KMS-11 (cell line): ENCODE data around the gene RBM20.

Source experiments
- H2AFZ ChIP-seq: fragments of 200-600 bp; sonication (generic); 2 replicates; pipeline ENCODE4 v1.6.1; 2016; ENCODE audit warnings: antibody characterized with exemption, mixed run types, low read depth
- H3K27ac ChIP-seq: fragments of 200-600 bp; sonication (generic); 2 replicates; pipeline ENCODE4 v1.6.1; 2016; ENCODE audit warnings: mild to moderate bottlenecking, mixed run types
- H3K27me3 ChIP-seq: fragments of 200-600 bp; sonication (generic); 2 replicates; pipeline ENCODE4 v1.6.1; 2017; ENCODE audit warnings: mild to moderate bottlenecking, low read depth, mixed run types, moderate library complexity; ENCODE audit not compliant: insufficient read depth
- H3K36me3 ChIP-seq: fragments of 200-600 bp; sonication (generic); 2 replicates; pipeline ENCODE4 v1.6.1; 2017; ENCODE audit warnings: mild to moderate bottlenecking, mixed run types; ENCODE audit not compliant: insufficient read depth
- H3K4me1 ChIP-seq: fragments of 200-600 bp; sonication (generic); 2 replicates; pipeline ENCODE4 v1.6.1; 2016; ENCODE audit warnings: mild to moderate bottlenecking, low read depth, mixed run types; ENCODE audit not compliant: poor library complexity, severe bottlenecking
- H3K4me2 ChIP-seq: fragments of 200-600 bp; sonication (generic); 2 replicates; pipeline ENCODE4 v1.7.0; 2016; ENCODE audit warnings: mild to moderate bottlenecking, mixed run types
- H3K4me3 ChIP-seq: fragments of 200-600 bp; sonication (generic); IDR thresholded peaks from 2 replicates; pipeline ENCODE4 v1.6.1; 2017; ENCODE audit warnings: low read depth, low read length, mixed read lengths; ENCODE audit not compliant: insufficient read depth
- H3K79me2 ChIP-seq: fragments of 200-600 bp; sonication (generic); 2 replicates; pipeline ENCODE4 v1.6.1; 2016; ENCODE audit warnings: low read depth, mixed run types; ENCODE audit not compliant: insufficient read depth
- H3K9ac ChIP-seq: fragments of 200-600 bp; sonication (generic); 2 replicates; pipeline ENCODE4 v1.6.1; 2016; ENCODE audit warnings: mild to moderate bottlenecking, mixed run types
- H4K20me1 ChIP-seq: fragments of 200-600 bp; sonication (generic); 2 replicates; pipeline ENCODE4 v1.6.1; 2016; ENCODE audit warnings: mild to moderate bottlenecking, mixed run types; ENCODE audit not compliant: insufficient read depth
- TF ChIP-seq, protein P1 (sequence below): fragments of 200-600 bp; sonication (generic); conservative IDR thresholded peaks from 2 replicates; pipeline ENCODE4 v1.6.1; 2017; ENCODE audit warnings: low read depth, mild to moderate bottlenecking, antibody characterized with exemption, low read length, moderate library complexity, mixed read lengths

RBM20 gene

DNA sequence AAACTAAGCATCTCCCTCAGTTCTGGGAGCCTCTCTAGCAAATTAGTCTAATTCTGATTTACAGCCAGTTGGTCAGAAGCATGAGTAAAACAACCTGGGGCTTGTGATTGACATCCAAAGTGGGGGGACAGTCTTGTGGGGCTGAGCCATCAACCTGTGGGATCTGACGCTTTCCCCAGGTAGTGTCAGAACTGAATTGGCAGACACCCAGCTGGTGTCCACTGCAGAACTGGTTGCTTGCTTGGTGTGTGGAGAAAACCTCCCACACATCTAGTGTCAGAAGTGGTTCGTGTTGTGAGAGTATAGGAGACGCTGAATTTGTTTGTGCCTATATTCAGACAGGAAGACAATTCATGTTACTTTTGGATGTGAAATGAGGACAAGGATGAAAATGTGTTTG lies 135.4 kb downstream of the RBM20 start:
- Histone ChIP-seq H3K4me3 (no peak overlapping the region), H3K9ac (no peak overlapping the region), H3K4me1 (peaks cover 10% of the 10 kb centered on the region), H3K27ac (no peak overlapping the region), H3K27me3 (no peaks in the 10 kb centered on the region), H4K20me1 (no peaks in the 10 kb centered on the region), H2AFZ (no peak overlapping the region), H3K4me2 (no peak overlapping the region), H3K79me2 (no peaks in the 10 kb centered on the region), H3K36me3 (no peaks in the 10 kb centered on the region)
- TF ChIP-seq, protein P1, sequence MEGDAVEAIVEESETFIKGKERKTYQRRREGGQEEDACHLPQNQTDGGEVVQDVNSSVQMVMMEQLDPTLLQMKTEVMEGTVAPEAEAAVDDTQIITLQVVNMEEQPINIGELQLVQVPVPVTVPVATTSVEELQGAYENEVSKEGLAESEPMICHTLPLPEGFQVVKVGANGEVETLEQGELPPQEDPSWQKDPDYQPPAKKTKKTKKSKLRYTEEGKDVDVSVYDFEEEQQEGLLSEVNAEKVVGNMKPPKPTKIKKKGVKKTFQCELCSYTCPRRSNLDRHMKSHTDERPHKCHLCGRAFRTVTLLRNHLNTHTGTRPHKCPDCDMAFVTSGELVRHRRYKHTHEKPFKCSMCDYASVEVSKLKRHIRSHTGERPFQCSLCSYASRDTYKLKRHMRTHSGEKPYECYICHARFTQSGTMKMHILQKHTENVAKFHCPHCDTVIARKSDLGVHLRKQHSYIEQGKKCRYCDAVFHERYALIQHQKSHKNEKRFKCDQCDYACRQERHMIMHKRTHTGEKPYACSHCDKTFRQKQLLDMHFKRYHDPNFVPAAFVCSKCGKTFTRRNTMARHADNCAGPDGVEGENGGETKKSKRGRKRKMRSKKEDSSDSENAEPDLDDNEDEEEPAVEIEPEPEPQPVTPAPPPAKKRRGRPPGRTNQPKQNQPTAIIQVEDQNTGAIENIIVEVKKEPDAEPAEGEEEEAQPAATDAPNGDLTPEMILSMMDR: no peak

DNA sequence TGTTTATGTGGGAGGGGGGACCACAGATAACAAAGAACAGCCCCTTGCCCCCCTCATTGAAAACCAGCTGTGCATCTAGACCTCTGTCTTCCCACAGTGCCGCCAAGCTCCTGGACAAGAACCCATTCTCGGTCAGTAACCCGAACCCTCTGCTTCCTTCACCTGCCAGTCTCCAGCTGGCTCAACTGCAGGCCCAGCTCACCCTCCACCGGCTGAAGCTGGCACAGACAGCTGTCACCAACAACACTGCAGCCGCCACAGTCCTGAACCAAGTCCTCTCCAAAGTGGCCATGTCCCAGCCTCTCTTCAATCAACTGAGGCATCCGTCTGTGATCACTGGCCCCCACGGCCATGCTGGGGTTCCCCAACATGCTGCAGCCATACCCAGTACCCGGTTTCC lies 136.6 kb downstream of the RBM20 start:
- H3K27ac ChIP-seq: no peak overlapping the region
- TF ChIP-seq, protein P1: no peak
- H3K36me3 ChIP-seq: no peaks in the 10 kb centered on the region
- H3K4me1 ChIP-seq: no peaks in the 10 kb centered on the region
- H3K4me3 ChIP-seq: no peak overlapping the region
- H3K79me2 ChIP-seq: no peaks in the 10 kb centered on the region
- no peaks in the 10 kb centered on the region for H3K27me3 ChIP-seq
- no peak overlapping the region for H3K9ac ChIP-seq
- H3K4me2 ChIP-seq: no peak overlapping the region
- H4K20me1 ChIP-seq: no peaks in the 10 kb centered on the region
- H2AFZ ChIP-seq: no peak overlapping the region

DNA sequence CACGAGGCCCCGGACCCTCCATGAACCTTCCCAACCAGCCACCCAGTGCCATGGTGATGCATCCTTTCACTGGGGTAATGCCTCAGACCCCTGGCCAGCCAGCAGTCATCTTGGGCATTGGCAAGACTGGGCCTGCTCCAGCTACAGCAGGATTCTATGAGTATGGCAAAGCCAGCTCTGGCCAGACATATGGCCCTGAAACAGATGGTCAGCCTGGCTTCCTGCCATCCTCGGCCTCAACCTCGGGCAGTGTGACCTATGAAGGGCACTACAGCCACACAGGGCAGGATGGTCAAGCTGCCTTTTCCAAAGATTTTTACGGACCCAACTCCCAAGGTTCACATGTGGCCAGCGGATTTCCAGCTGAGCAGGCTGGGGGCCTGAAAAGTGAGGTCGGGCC lies 137.0 kb downstream of the RBM20 start:
- H3K79me2 ChIP-seq: no peaks in the 10 kb centered on the region
- no peak overlapping the region for H3K27ac ChIP-seq
- TF ChIP-seq, protein P1: no peak
- H3K36me3 ChIP-seq: no peaks in the 10 kb centered on the region
- H3K27me3 ChIP-seq: no peaks in the 10 kb centered on the region
- H3K4me2 ChIP-seq: no peak overlapping the region
- no peak overlapping the region for H2AFZ ChIP-seq
- no peak overlapping the region for H3K4me3 ChIP-seq
- H3K4me1 ChIP-seq: no peaks in the 10 kb centered on the region
- H3K9ac ChIP-seq: no peak overlapping the region
- no peaks in the 10 kb centered on the region for H4K20me1 ChIP-seq

DNA sequence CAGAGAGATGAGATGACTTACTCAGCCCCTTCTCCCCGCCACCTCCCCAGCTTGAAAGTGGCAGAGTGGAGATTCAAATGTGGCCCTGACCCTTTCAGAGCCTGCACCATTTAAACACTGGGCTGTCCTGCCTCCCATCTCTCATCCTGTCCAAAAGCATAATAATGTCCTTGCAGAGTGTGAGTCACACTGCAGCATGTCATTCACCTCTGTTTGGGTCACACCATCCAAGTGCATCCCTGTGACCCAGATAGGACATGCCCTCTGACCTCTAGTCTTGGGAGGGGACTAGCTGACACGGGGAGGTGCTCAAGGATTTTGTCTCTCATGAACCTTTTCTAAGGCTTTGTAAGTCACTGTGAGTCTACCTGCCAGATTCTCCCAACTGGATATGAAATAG lies 138.5 kb downstream of the RBM20 start:
- H3K79me2 ChIP-seq: no peaks in the 10 kb centered on the region
- no peak overlapping the region for H3K4me3 ChIP-seq
- H3K4me1 ChIP-seq: no peaks in the 10 kb centered on the region
- no peaks in the 10 kb centered on the region for H4K20me1 ChIP-seq
- H3K36me3 ChIP-seq: no peaks in the 10 kb centered on the region
- TF ChIP-seq, protein P1: no peak
- H3K27me3 ChIP-seq: no peaks in the 10 kb centered on the region
- H3K9ac ChIP-seq: no peak overlapping the region
- no peak overlapping the region for H3K27ac ChIP-seq
- H2AFZ ChIP-seq: no peak overlapping the region
- H3K4me2 ChIP-seq: no peak overlapping the region
